Panc1 (cell line): ENCODE results near the gene BYSL. TPM values are rescaled to one million over a fixed set of nuclear protein-coding genes. Genes with fewer than 3 reads are reported as not detected.
"Not testable (repeated sequence)": the region's sequence is repeated elsewhere in the genome, so short reads cannot be mapped to it uniquely, and the experiment has no call there.

Experiments used
- ATAC-seq: fragments of 200-7000 bp; cut with Tn5 transposase; 2 replicates; pipeline ENCODE4 v1.9.1; 2020; ENCODE audit warnings: mild to moderate bottlenecking, moderate library complexity
- BruUV-seq: library from RNA; stranded (reverse); fragments of 400-500 nt; replicated peaks from 2 replicates; lab custom pipeline; 2021; lab: Mats Ljungman, UMichigan
- CTCF ChIA-PET: fragments of 300-600 bp; sonication (Branson Sonifier 250); formaldehyde crosslinking; loops from one replicate; lab custom pipeline; 2022; ENCODE audit warnings: antibody characterized with exemption; lab: Charles Lee
- POLR2A ChIA-PET: fragments of 300-600 bp; sonication (Branson Sonifier 250); formaldehyde crosslinking; loops from one replicate; lab custom pipeline; 2022; ENCODE audit warnings: antibody characterized with exemption; lab: Charles Lee
- DNase-seq: peaks from one replicate; pipeline ENCODE4 v3.0.0-alpha.2; 2010; ENCODE audit warnings: low read depth, low spot score
- H3K27ac ChIP-seq: 2 replicates; pipeline ENCODE4 v1.5.1; 2011; ENCODE audit warnings: mild to moderate bottlenecking, low read length, inconsistent platforms
- H3K27me3 ChIP-seq: fragments of 200-500 bp; sonication (Bioruptor generic); 2 replicates; pipeline ENCODE4 v1.6.0; 2014; ENCODE audit warnings: low read length, inconsistent platforms; ENCODE audit not compliant: control insufficient read depth, insufficient read depth
- H3K36me3 ChIP-seq: fragments of 200-500 bp; sonication (Bioruptor generic); 2 replicates; pipeline ENCODE4 v1.5.1; 2014; ENCODE audit warnings: inconsistent platforms, mild to moderate bottlenecking, low read length, moderate library complexity; ENCODE audit not compliant: control insufficient read depth, insufficient read depth
- H3K4me1 ChIP-seq: 2 replicates; pipeline ENCODE4 v1.5.1; 2011; ENCODE audit warnings: inconsistent platforms, mild to moderate bottlenecking, low read length, moderate library complexity; ENCODE audit not compliant: control insufficient read depth, insufficient read depth
- H3K4me3 ChIP-seq, 2 experiments: 2 replicates each; pipeline ENCODE4 v1.5.1; 2011 to 2012; ENCODE audit warnings: low read depth in 2 of 2, low read length in 2 of 2, mild to moderate bottlenecking in 2 of 2, inconsistent platforms in 1 of 2, moderate library complexity in 1 of 2
- H3K9me3 ChIP-seq: fragments of 200-500 bp; sonication (Bioruptor generic); 2 replicates; pipeline ENCODE4 v1.5.1; 2014; ENCODE audit warnings: low read depth, mild to moderate bottlenecking, inconsistent platforms, low read length, moderate library complexity; ENCODE audit not compliant: control insufficient read depth, insufficient read depth
- POLR2AphosphoS5 ChIP-seq: IDR thresholded peaks from 2 replicates; pipeline ENCODE4 v1.6.1; 2012; ENCODE audit warnings: mild to moderate bottlenecking, low read depth, low read length, moderate library complexity
- REST ChIP-seq, 2 experiments: IDR thresholded peaks; 2 replicates each; pipeline ENCODE4 v1.6.1; 2011 to 2012; ENCODE audit warnings: low read depth in 2 of 2, control low read depth in 1 of 2, low read length in 1 of 2, mild to moderate bottlenecking in 1 of 2, moderate library complexity in 1 of 2; ENCODE audit not compliant: insufficient read depth in 1 of 2
- SIN3A ChIP-seq: IDR thresholded peaks from 2 replicates; pipeline ENCODE4 v1.6.1; 2012; ENCODE audit warnings: low read depth, mild to moderate bottlenecking, low read length, moderate library complexity, borderline replicate concordance; ENCODE audit not compliant: insufficient read depth
- TCF7L2 ChIP-seq: IDR thresholded peaks from 2 replicates; pipeline ENCODE4 v1.6.1; 2011; ENCODE audit warnings: mild to moderate bottlenecking, low read depth, low read length, inconsistent platforms
- in situ Hi-C: cut with HindIII; loops from 2 replicates; pipeline ENCODE4 v1.10.0; 2016; ENCODE audit warnings: low sequenced_read_pairs, low pct_unique_long_range_greater_than_20kb
- intact Hi-C: fragments of 100-400 bp; cut with micrococcal nuclease; formaldehyde crosslinking; loops from one replicate; pipeline ENCODE4 v1.10.0; 2022; ENCODE audit not compliant: unreplicated experiment
- total RNA-seq: library from RNA; stranded (reverse); gene quantifications from one replicate; pipeline ENCODE4 v1.2.1, GENCODE V29; 2021; ENCODE audit not compliant: unreplicated experiment

BYSL gene
- total RNA-seq, 1 experiment from 2014 or later = 49.1 TPM

GRCh38 chr6:41941280-41942066, 20.2 kb downstream of the BYSL start, which contains the start of gene CCND3:
Gene CCND3 (minus strand): TSS chr6:41941808. CDS start chr6:41941649, 159 bp downstream.
- H3K27me3 ChIP-seq = no peaks in the 10 kb centered on the region
- H3K4me3 ChIP-seq = peak within 1 kb of the TSS; percentile 58 to 90
- no TSS peak for BruUV-seq
- ATAC-seq (peak; percentile 97), DNase-seq (peak; percentile 48)
- POLR2A ChIA-PET = interaction anchor here (0.5 to 1.4 kb wide), 2 partner anchors 12 to 21 kb away, joined by 3 to 4 read pairs; partner anchors contain the start of genes BYSL and MED20
- H3K9me3 ChIP-seq = no peaks in the 10 kb centered on the region
- H3K4me1 ChIP-seq = peaks cover 25% of the 10 kb centered on the region
- no peaks in the 10 kb centered on the region for H3K36me3 ChIP-seq
- in situ Hi-C loops = no loop called here
- CTCF ChIA-PET = interaction anchor here (0.5 to 0.7 kb wide), 3 partner anchors 25 to 338 kb away, joined by 3 to 4 read pairs (median 3); no protein-coding TSS in a partner anchor
- intact Hi-C loops = no loop called here
- H3K27ac ChIP-seq = peak within 1 kb of the TSS; percentile 83
- TF ChIP-seq REST (IDR thresholded peaks at IDR 0.05; ENCODE audit: insufficient read depth in 1 of 2, low read depth in 2 of 2, low read length in 1 of 2) (no peak), POLR2AphosphoS5 (peak; percentile 79), TCF7L2 (no peak), SIN3A (peak; percentile 94; the same call in 1 of the 2 replicates)

- CTCF ChIA-PET = interaction anchor here (0.5 to 0.6 kb wide), 3 partner anchors 23 to 27 kb away, joined by 3 to 9 read pairs (median 3); no protein-coding TSS in a partner anchor
- intact Hi-C loops (no loop called here), in situ Hi-C loops (no loop called here)
- Histone ChIP-seq H3K27me3 (no peaks in the 10 kb centered on the region), H3K36me3 (no peaks in the 10 kb centered on the region), H3K9me3 (no peaks in the 10 kb centered on the region), H3K27ac (peak overlapping the region; percentile 83), H3K4me1 (peaks cover 24% of the 10 kb centered on the region), H3K4me3 (peak overlapping the region; percentile 58 to 90)
- POLR2A ChIA-PET = interaction anchor here (0.5 to 1.4 kb wide), 2 partner anchors 11 to 21 kb away, joined by 3 to 4 read pairs; partner anchors contain the start of genes BYSL and MED20
- TF ChIP-seq POLR2AphosphoS5 = no peak
- no TSS peak for BruUV-seq
- ATAC-seq (peak; percentile 28), DNase-seq (no peak)
These were observed 21.0 kb downstream of the BYSL start for GRCh38 chr6:41942067-41942851.

- Histone ChIP-seq H3K4me1 (peaks cover 24% of the 10 kb centered on the region), H3K27ac (peak overlapping the region; percentile 83)
- POLR2A ChIA-PET = interaction anchor here (1.4 kb wide), 1 partner anchor 22 kb away, joined by 4 read pairs; the partner anchor contains the start of genes BYSL and MED20
- DNase-seq, H3K36me3 ChIP-seq, in situ Hi-C loops, H3K4me3 ChIP-seq, intact Hi-C loops, H3K9me3 ChIP-seq, ATAC-seq, BruUV-seq, H3K27me3 ChIP-seq: not testable (repeated sequence)
- CTCF ChIA-PET = interaction anchor here (0.6 kb wide), 2 partner anchors 22 to 27 kb away, joined by 3 to 9 read pairs; no protein-coding TSS in a partner anchor
These were observed 21.6 kb downstream of the BYSL start for GRCh38 chr6:41942882-41943281.
